ENCODE data around the gene TECPR2.

- TF ChIP-seq POLR2AphosphoS5 (IDR thresholded peaks at IDR 0.05; ENCODE audit: low read depth, low read length) (no peak), SIN3A (IDR thresholded peaks at IDR 0.05; ENCODE audit: borderline replicate concordance, insufficient read depth, low read length) (no peak)
These were observed 148.1 kb downstream of the TECPR2 start for GRCh38 chr14:102510616-102511520.
